HEK293 (cell line): Measurements from ENCODE around the gene ISM2.

Source experiments
- CTCF ChIA-PET: fragments of 350-600 bp; formaldehyde crosslinking; extraction: SDS; loops from one replicate; lab custom pipeline; 2021; ENCODE audit warnings: antibody characterized with exemption; lab: Yijun Ruan, JAX
- POLR2A ChIA-PET: fragments of 300-600 bp; formaldehyde crosslinking; extraction: SDS; loops from one replicate; lab custom pipeline; 2020; ENCODE audit warnings: antibody characterized with exemption, inconsistent platforms; lab: Yijun Ruan, JAX
- H3K27ac ChIP-seq: fragments of 200-500 bp; sonication (Bioruptor generic); 2 replicates; pipeline ENCODE4 v1.5.1; 2014; ENCODE audit warnings: low read depth, low read length, control low read depth, inconsistent platforms; ENCODE audit errors: extremely low read depth
- H3K36me3 ChIP-seq, 2 experiments: fragments of 200-500 bp in 1 of 2; sonication (Bioruptor generic) in 1 of 2; 1 replicate in 1 of 2; 2 replicates in 1 of 2; pipeline ENCODE4 v1.5.1; 2014 to 2017; ENCODE audit warnings: inconsistent platforms in 2 of 2, low read length in 2 of 2; ENCODE audit not compliant: control insufficient read depth in 2 of 2, insufficient read depth in 1 of 2
- H3K4me1 ChIP-seq: fragments of 200-500 bp; sonication (Bioruptor generic); 2 replicates; pipeline ENCODE4 v1.5.1; 2014; ENCODE audit warnings: mild to moderate bottlenecking, low read length, inconsistent platforms; ENCODE audit not compliant: control insufficient read depth, insufficient read depth
- H3K4me3 ChIP-seq: 2 replicates; pipeline ENCODE4 v1.5.1; 2011; ENCODE audit warnings: low read depth, mild to moderate bottlenecking, control low read depth, low read length, moderate library complexity
- H3K9me3 ChIP-seq: fragments of 200-500 bp; sonication (Bioruptor generic); 2 replicates; pipeline ENCODE4 v1.5.1; 2014; ENCODE audit warnings: low read depth, low read length, inconsistent platforms; ENCODE audit not compliant: control insufficient read depth, insufficient read depth
- BCL11B ChIP-seq: fragments of 450-650 bp; formaldehyde crosslinking; IDR thresholded peaks from 2 replicates; pipeline ENCODE4 v1.5.1; 2016; ENCODE audit warnings: low read depth, missing biosample characterization, missing genetic modification characterization
- GLIS1 ChIP-seq: fragments of 450-650 bp; formaldehyde crosslinking; IDR thresholded peaks from 2 replicates; pipeline ENCODE4 v1.5.1; 2016; ENCODE audit warnings: missing biosample characterization, missing genetic modification characterization
- KLF8 ChIP-seq: fragments of 450-650 bp; formaldehyde crosslinking; IDR thresholded peaks from 2 replicates; pipeline ENCODE4 v1.5.1; 2016; ENCODE audit warnings: missing biosample characterization, missing genetic modification characterization
- MYNN ChIP-seq: fragments of 450-650 bp; formaldehyde crosslinking; IDR thresholded peaks from 2 replicates; pipeline ENCODE4 v1.5.1; 2016; ENCODE audit warnings: missing biosample characterization, missing genetic modification characterization, borderline replicate concordance
- SETDB1 ChIP-seq: IDR thresholded peaks from one replicate; pipeline ENCODE4 v1.6.1; 2017; ENCODE audit warnings: mild to moderate bottlenecking, low read length, moderate library complexity, mixed read lengths; ENCODE audit not compliant: insufficient read length
- TRIM28 ChIP-seq: IDR thresholded peaks from 2 replicates; pipeline ENCODE4 v1.6.1; 2011; ENCODE audit warnings: low read length, control low read depth, borderline replicate concordance
- ZNF146 ChIP-seq: fragments of 450-650 bp; formaldehyde crosslinking; IDR thresholded peaks from 2 replicates; pipeline ENCODE4 v1.5.1; 2016; ENCODE audit warnings: missing biosample characterization, missing genetic modification characterization
- ZNF335 ChIP-seq: fragments of 450-650 bp; formaldehyde crosslinking; conservative IDR thresholded peaks from 2 replicates; pipeline ENCODE4 v1.5.1; 2016; ENCODE audit warnings: missing biosample characterization, missing genetic modification characterization
- ZNF426 ChIP-seq: fragments of 450-650 bp; formaldehyde crosslinking; IDR thresholded peaks from 2 replicates; pipeline ENCODE4 v1.5.1; 2017; ENCODE audit warnings: missing biosample characterization, missing genetic modification characterization, mild to moderate bottlenecking, inconsistent platforms, moderate library complexity
- ZNF529 ChIP-seq: fragments of 450-650 bp; formaldehyde crosslinking; IDR thresholded peaks from 2 replicates; pipeline ENCODE4 v1.5.1; 2017; ENCODE audit warnings: missing genetic modification characterization, missing biosample characterization; ENCODE audit not compliant: insufficient replicate concordance
- ZNF629 ChIP-seq: fragments of 450-650 bp; formaldehyde crosslinking; IDR thresholded peaks from 2 replicates; pipeline ENCODE4 v1.5.1; 2017; ENCODE audit warnings: missing biosample characterization, missing genetic modification characterization
- ZNF677 ChIP-seq: fragments of 450-650 bp; IDR thresholded peaks from 2 replicates; pipeline ENCODE4 v1.5.0; 2018; ENCODE audit warnings: missing biosample characterization, mild to moderate bottlenecking, missing genetic modification characterization, moderate library complexity
- ZNF776 ChIP-seq: fragments of 450-650 bp; formaldehyde crosslinking; IDR thresholded peaks from 2 replicates; pipeline ENCODE4 v1.5.0; 2017; ENCODE audit warnings: missing biosample characterization, missing genetic modification characterization, borderline replicate concordance
- ZSCAN23 ChIP-seq: fragments of 450-650 bp; formaldehyde crosslinking; IDR thresholded peaks from 2 replicates; pipeline ENCODE4 v1.5.1; 2016; ENCODE audit warnings: missing biosample characterization, missing genetic modification characterization
- ZSCAN30 ChIP-seq: fragments of 450-650 bp; IDR thresholded peaks from 2 replicates; pipeline ENCODE4 v1.5.1; 2018; ENCODE audit warnings: missing biosample characterization, mild to moderate bottlenecking, missing genetic modification characterization, moderate library complexity
- TF ChIP-seq, protein P1 (sequence below): IDR thresholded peaks from 2 replicates; pipeline ENCODE4 v1.6.1; 2011; ENCODE audit warnings: mild to moderate bottlenecking, low read depth, low read length, borderline replicate concordance
- TF ChIP-seq, protein P2 (sequence below): fragments of 450-650 bp; formaldehyde crosslinking; IDR thresholded peaks from 2 replicates; pipeline ENCODE4 v1.5.1; 2017; ENCODE audit warnings: missing biosample characterization, missing genetic modification characterization
- TF ChIP-seq, protein P3 (sequence below): fragments of 450-650 bp; formaldehyde crosslinking; IDR thresholded peaks from 2 replicates; pipeline ENCODE4 v1.5.1; 2016; ENCODE audit warnings: missing biosample characterization, missing genetic modification characterization
- TF ChIP-seq, protein P4 (sequence below): fragments of 450-650 bp; formaldehyde crosslinking; IDR thresholded peaks from 2 replicates; pipeline ENCODE4 v1.5.1; 2016; ENCODE audit warnings: missing biosample characterization, missing genetic modification characterization
- TF ChIP-seq, protein P5 (sequence below): fragments of 450-650 bp; formaldehyde crosslinking; optimal IDR thresholded peaks from 2 replicates; pipeline ENCODE3; 2016; ENCODE audit warnings: missing biosample characterization, mild to moderate bottlenecking, missing genetic modification characterization

Gene ISM2

DNA sequence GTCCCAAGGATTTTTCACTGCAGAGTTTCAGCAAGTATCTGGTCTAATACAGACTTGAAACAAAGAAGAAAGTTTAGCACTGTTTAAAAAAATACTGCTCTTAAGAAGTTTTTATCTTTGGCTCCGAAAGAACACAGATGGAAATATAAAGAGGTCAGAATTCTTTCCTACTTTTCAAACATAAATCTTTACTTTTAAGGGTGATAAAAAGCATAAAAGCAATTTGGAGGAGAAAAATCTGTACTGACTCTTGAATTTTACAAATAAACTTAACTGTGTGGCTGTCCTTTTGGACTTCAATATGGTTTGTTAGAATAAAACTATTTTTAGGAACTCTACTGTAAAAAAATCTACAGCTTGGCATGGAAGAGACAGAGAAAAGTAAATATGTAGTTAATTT, 27.6 kb upstream of the ISM2 start:
- CTCF ChIA-PET = interaction anchor here (1.2 kb wide), 1 partner anchor 24 kb away, joined by 3 read pairs; no protein-coding TSS in a partner anchor
- POLR2A ChIA-PET = interaction anchor here (0.6 kb wide), 1 partner anchor 55 kb away, joined by 3 read pairs; no protein-coding TSS in a partner anchor
- TF ChIP-seq, protein P1, sequence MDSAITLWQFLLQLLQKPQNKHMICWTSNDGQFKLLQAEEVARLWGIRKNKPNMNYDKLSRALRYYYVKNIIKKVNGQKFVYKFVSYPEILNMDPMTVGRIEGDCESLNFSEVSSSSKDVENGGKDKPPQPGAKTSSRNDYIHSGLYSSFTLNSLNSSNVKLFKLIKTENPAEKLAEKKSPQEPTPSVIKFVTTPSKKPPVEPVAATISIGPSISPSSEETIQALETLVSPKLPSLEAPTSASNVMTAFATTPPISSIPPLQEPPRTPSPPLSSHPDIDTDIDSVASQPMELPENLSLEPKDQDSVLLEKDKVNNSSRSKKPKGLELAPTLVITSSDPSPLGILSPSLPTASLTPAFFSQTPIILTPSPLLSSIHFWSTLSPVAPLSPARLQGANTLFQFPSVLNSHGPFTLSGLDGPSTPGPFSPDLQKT = no peak
- TF ChIP-seq ZSCAN23 (no peak), ZNF677 (no peak), ZNF426 (tag by site-specific recombination) (no peak)
- TF ChIP-seq, all 188 proteins: peak for 0
- no peaks in the 10 kb centered on the region for H3K9me3 ChIP-seq
- H3K4me1 ChIP-seq = no peaks in the 10 kb centered on the region
- H3K27ac ChIP-seq = no peak overlapping the region
- no peak overlapping the region for H3K4me3 ChIP-seq
- H3K36me3 ChIP-seq = peaks cover 0 to 6% of the 10 kb centered on the region in 2 experiments; a peak in 2 of 3 replicates

DNA sequence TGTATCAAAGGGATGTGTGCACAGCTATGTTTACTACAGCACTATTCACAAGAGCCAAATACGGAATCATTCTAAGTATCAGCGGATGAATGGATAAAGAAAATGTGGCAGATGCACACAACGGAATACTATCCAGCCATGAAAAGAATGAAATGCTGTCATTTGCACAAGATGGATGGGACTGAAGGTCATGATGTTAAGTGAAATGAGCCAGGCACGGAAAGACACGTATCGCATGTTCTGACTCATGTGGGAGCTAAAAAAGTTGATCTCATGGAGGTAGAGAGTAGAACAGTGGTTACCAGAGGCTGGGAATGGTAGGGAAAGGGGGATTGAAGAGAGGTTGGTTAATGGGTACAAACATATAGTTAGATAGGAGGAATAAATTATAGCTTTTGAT, 25.9 kb upstream of the ISM2 start:
- Histone ChIP-seq H3K4me1 (no peaks in the 10 kb centered on the region), H3K27ac (no peak overlapping the region), H3K36me3 (peaks cover 0 to 16% of the 10 kb centered on the region in 2 experiments), H3K9me3 (no peaks in the 10 kb centered on the region), H3K4me3 (no peak overlapping the region)
- CTCF ChIA-PET = no interaction called here
- POLR2A ChIA-PET = no interaction called here
- TF ChIP-seq, protein P2, sequence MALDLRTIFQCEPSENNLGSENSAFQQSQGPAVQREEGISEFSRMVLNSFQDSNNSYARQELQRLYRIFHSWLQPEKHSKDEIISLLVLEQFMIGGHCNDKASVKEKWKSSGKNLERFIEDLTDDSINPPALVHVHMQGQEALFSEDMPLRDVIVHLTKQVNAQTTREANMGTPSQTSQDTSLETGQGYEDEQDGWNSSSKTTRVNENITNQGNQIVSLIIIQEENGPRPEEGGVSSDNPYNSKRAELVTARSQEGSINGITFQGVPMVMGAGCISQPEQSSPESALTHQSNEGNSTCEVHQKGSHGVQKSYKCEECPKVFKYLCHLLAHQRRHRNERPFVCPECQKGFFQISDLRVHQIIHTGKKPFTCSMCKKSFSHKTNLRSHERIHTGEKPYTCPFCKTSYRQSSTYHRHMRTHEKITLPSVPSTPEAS = no peak
- TF ChIP-seq ZNF146 (tag by site-specific recombination) = 0 out of 2 replicates have a peak, but pooled peaks have one; percentile 9

DNA sequence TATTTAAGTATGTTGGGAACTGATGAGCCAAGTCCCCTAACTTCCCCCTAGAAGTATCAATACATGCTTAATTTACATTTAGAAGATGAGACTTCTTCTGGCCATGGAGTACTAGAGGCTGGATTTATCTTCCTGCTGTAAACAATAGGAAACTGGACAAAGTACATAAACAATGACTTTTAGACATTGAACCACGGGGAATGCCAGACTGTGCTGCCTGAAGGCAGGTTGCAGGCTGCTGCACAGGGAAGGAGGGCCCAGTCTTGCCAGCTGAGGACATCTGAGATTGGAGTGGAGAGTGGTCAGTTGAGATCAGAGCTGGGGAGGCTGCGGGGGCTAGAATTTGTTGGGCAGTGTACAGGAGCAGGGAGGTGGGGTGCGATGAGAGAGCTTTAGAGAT, 24.5 kb upstream of the ISM2 start:
- H3K36me3 ChIP-seq = peaks cover 0 to 24% of the 10 kb centered on the region in 2 experiments
- H3K4me3 ChIP-seq = no peak overlapping the region
- H3K27ac ChIP-seq = no peak overlapping the region
- H3K4me1 ChIP-seq = no peaks in the 10 kb centered on the region
- POLR2A ChIA-PET = interaction anchor here (0.6 kb wide), 1 partner anchor 8 kb away, joined by 3 read pairs; no protein-coding TSS in a partner anchor
- CTCF ChIA-PET = no interaction called here
- TF ChIP-seq SETDB1 = no peak
- no peak for TF ChIP-seq ZNF335 (tag by site-specific recombination)
- TF ChIP-seq GLIS1 (tag by site-specific recombination) = no peak
- TF ChIP-seq ZNF529 (tag by site-specific recombination) = no peak
- TF ChIP-seq KLF8 (tag by site-specific recombination) = no peak
- no peak for TF ChIP-seq ZSCAN30 (tag by site-specific recombination)
- H3K9me3 ChIP-seq = no peaks in the 10 kb centered on the region

DNA sequence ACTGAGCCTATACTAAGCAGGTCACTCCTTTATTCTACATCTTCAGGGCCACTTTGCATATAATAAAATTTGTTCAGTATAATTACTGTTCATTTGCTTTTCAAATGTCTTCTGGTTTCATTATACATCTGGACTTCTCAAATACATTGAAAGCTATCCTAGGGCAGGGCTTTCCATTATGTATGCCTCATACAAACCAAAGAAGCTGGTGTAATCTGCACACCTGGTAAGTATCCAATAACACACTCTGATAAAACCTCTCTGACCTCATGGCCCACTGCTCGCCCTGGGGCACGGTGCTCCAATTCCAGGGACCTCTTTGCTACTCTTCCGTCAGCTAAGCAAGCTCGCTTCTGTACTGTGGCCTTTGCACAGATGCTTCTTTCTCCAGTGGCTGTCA, 21.9 kb upstream of the ISM2 start:
- peaks cover 8 to 32% of the 10 kb centered on the region in 2 experiments for H3K36me3 ChIP-seq
- H3K27ac ChIP-seq = no peak overlapping the region
- H3K9me3 ChIP-seq = no peaks in the 10 kb centered on the region
- no peaks in the 10 kb centered on the region for H3K4me1 ChIP-seq
- POLR2A ChIA-PET = no interaction called here
- CTCF ChIA-PET = no interaction called here
- H3K4me3 ChIP-seq = no peak overlapping the region
- TF ChIP-seq TRIM28 (no peak), ZNF629 (tag by site-specific recombination) (no peak), BCL11B (no peak), KLF8 (tag by site-specific recombination) (no peak), ZNF776 (no peak), ZNF335 (tag by site-specific recombination) (no peak), MYNN (tag by site-specific recombination) (no peak)
- TF ChIP-seq, protein P3, sequence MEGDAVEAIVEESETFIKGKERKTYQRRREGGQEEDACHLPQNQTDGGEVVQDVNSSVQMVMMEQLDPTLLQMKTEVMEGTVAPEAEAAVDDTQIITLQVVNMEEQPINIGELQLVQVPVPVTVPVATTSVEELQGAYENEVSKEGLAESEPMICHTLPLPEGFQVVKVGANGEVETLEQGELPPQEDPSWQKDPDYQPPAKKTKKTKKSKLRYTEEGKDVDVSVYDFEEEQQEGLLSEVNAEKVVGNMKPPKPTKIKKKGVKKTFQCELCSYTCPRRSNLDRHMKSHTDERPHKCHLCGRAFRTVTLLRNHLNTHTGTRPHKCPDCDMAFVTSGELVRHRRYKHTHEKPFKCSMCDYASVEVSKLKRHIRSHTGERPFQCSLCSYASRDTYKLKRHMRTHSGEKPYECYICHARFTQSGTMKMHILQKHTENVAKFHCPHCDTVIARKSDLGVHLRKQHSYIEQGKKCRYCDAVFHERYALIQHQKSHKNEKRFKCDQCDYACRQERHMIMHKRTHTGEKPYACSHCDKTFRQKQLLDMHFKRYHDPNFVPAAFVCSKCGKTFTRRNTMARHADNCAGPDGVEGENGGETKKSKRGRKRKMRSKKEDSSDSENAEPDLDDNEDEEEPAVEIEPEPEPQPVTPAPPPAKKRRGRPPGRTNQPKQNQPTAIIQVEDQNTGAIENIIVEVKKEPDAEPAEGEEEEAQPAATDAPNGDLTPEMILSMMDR (tag by site-specific recombination) = no peak
- TF ChIP-seq, protein P4, sequence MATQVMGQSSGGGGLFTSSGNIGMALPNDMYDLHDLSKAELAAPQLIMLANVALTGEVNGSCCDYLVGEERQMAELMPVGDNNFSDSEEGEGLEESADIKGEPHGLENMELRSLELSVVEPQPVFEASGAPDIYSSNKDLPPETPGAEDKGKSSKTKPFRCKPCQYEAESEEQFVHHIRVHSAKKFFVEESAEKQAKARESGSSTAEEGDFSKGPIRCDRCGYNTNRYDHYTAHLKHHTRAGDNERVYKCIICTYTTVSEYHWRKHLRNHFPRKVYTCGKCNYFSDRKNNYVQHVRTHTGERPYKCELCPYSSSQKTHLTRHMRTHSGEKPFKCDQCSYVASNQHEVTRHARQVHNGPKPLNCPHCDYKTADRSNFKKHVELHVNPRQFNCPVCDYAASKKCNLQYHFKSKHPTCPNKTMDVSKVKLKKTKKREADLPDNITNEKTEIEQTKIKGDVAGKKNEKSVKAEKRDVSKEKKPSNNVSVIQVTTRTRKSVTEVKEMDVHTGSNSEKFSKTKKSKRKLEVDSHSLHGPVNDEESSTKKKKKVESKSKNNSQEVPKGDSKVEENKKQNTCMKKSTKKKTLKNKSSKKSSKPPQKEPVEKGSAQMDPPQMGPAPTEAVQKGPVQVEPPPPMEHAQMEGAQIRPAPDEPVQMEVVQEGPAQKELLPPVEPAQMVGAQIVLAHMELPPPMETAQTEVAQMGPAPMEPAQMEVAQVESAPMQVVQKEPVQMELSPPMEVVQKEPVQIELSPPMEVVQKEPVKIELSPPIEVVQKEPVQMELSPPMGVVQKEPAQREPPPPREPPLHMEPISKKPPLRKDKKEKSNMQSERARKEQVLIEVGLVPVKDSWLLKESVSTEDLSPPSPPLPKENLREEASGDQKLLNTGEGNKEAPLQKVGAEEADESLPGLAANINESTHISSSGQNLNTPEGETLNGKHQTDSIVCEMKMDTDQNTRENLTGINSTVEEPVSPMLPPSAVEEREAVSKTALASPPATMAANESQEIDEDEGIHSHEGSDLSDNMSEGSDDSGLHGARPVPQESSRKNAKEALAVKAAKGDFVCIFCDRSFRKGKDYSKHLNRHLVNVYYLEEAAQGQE (tag by site-specific recombination) = no peak
- TF ChIP-seq, protein P5, sequence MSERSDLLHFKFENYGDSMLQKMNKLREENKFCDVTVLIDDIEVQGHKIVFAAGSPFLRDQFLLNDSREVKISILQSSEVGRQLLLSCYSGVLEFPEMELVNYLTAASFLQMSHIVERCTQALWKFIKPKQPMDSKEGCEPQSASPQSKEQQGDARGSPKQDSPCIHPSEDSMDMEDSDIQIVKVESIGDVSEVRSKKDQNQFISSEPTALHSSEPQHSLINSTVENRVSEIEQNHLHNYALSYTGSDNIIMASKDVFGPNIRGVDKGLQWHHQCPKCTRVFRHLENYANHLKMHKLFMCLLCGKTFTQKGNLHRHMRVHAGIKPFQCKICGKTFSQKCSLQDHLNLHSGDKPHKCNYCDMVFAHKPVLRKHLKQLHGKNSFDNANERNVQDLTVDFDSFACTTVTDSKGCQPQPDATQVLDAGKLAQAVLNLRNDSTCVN = no peak
